22Rv1 (cell line): ENCODE data around the gene NPAS4.

Experiments
- ZFX ChIP-seq: fragments of 450-650 bp; IDR thresholded peaks from 2 replicates; pipeline ENCODE4 v1.6.1; 2017; ENCODE audit warnings: antibody characterized with exemption, borderline replicate concordance
- TF ChIP-seq, protein P1 (sequence below): fragments of 450-650 bp; IDR thresholded peaks from 2 replicates; pipeline ENCODE4 v1.5.1; 2017; ENCODE audit warnings: mild to moderate bottlenecking

DNA sequence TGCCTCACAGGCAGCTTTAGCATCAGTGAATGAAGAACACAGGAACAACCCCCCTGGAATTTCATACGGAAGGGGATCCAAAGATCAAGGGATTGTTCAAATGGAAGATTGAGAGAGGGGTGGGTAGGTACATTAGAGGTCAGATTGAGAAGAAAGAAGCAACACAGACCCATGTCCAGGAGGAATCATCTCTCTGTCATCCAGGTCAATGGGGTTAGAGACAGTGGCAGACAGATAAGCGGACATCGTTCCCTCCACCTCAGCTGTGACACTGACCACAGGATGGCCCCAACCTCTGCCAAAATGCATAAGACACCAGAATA, 1.9 kb upstream of the NPAS4 start:
- TF ChIP-seq, protein P1, sequence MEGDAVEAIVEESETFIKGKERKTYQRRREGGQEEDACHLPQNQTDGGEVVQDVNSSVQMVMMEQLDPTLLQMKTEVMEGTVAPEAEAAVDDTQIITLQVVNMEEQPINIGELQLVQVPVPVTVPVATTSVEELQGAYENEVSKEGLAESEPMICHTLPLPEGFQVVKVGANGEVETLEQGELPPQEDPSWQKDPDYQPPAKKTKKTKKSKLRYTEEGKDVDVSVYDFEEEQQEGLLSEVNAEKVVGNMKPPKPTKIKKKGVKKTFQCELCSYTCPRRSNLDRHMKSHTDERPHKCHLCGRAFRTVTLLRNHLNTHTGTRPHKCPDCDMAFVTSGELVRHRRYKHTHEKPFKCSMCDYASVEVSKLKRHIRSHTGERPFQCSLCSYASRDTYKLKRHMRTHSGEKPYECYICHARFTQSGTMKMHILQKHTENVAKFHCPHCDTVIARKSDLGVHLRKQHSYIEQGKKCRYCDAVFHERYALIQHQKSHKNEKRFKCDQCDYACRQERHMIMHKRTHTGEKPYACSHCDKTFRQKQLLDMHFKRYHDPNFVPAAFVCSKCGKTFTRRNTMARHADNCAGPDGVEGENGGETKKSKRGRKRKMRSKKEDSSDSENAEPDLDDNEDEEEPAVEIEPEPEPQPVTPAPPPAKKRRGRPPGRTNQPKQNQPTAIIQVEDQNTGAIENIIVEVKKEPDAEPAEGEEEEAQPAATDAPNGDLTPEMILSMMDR = no peak
- no peak for TF ChIP-seq ZFX
